HG03060 (cell line): ENCODE measurements around the gene MLLT6.

Experiments used
- ATAC-seq: cut with Tn5 transposase; IDR thresholded peaks from one replicate; pipeline ENCODE4 v1.9.1; 2021; ENCODE audit warnings: low read depth, moderate number of reproducible peaks; ENCODE audit not compliant: unreplicated experiment

MLLT6 gene

DNA sequence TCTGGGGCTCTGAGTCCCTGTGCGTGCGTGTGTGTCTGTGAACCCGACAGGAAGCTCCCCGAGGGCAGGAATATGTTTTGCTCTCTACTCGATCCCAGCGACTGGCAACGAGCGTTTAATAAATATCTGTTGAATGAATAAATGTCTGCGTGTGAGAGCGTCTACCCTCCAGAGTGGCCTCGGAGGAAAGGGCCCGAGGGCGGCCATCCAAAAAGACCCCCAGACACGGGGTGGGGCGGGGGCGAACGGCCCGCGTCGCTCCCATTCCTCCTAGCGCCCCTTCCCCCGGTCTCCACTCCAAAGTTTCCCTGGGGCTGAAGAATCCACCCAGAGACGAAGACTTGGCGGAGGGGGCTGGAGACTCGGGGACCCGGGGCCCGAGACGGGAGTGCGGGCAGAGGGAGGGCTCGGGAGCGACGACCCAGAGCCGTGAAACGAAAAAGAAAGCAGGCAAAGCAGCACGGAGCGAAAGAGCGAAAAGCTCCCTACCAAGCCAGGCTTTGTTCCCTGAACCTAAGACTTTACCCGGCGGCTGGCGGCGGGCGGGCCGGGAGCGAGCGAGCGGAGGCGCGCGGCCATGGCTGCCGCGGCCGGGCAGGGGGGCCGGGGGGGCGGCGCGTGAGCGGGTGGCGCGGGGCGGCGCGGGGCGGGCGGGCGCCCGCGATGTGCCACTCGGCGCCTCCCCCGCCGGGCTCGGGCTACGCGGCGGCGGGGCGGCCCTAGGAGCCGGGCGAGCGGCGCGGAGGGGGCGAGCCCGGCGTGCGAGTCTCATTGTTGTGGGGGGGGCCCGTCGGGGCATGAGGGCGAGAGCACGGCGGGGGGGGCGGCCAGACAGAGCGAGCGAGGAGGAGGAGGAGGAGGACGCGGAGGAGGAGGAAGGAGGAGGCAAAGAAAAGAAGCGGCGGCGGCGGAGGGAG lies at the start of gene MLLT6:
Gene MLLT6, plus strand, starts transcription at position 668 of the 917 bp plus-strand sequence. CDS start 360 bp downstream, outside the sequence.
- ATAC-seq: no peak

DNA sequence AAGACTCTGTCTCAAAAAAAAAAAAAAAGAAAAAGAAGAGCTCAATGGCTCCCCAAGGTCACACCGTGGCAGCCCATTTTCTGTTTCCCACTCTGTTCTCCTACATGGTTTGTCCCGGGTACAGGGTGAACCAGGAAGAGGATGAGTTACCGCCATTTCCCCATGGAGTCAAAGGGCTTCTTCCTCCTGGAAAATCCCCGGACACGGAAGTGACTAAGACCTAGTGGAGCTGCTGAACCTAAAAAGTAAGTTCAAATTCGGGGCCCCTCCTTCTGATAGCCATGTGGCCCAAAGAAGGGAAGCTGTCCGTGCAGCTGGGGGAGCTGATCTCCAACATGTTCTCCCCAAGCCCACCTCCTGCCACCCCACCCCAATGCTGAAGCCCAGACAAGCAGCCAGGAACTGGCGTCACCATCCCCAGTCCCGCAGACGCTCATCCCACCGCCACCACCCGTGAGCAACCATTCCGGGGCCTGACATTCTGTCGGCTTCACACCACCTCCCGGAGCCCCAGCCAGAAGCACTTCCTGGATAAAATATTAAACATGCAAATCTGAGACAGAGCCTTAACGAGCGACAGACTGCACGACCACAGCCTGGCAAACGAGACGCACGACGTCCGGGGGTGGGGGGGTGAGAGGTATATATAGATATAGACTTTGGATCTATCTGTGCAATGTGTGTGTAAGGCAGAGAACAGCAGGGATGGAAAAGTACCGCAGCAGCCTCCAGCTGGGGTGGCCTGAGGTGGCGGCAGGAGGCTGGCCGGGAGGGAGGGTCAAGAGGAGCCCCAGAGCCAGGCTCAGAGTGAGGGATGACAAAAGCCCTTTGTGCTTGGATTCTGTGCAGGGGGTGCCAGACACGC lies 47.9 kb upstream of the MLLT6 start:
- ATAC-seq: no peak

DNA sequence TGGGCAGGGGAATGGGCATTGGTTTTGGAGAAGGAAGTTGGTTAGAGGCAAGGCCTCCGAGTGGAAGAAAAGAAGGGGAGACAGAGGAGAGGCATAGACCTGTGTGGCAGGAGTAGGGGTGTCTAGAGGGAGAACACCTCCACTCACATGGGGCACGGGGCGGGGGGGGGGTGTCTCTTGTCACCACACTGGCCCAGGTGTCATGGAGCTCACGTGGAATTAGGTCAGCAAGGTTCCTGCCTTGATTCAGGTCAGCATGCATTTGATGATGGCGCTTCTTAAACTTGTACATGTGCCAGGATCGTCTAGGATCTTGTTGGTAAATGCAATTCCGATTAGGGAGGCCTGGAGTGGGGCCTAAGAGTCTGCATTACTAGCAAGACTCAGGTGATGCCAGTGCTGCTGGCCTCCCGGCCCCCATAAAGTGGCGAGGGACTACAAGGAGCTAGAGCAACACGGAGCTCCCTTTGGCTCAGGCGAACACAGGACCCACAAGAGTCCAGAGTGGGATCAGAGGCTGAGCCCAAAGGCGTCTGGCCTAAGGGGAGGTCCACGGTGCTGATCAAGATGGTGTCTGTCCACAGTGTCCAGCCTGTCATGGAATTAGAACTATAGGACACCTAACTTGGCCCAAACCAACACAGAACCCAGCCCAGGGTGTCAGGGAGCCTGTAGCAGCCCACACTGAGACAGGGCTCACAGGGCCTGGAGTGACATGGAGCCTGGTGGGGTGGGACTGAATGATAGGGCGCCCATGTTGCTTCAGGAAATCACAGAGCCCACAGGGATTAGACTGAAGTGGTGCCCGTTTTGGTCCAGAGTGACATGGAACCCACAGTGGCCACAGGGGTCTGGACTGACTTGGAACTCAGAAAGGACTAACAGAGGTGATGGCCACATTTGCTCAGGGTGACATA lies 47.0 kb upstream of the MLLT6 start:
- no peak for ATAC-seq

- ATAC-seq: no peak
Observed at GRCh38 chr17:38658741-38659345, 46.2 kb upstream of the MLLT6 start.

GRCh38 chr17:38659415-38659814 lies 45.7 kb upstream of the MLLT6 start:
- ATAC-seq: no peak

DNA sequence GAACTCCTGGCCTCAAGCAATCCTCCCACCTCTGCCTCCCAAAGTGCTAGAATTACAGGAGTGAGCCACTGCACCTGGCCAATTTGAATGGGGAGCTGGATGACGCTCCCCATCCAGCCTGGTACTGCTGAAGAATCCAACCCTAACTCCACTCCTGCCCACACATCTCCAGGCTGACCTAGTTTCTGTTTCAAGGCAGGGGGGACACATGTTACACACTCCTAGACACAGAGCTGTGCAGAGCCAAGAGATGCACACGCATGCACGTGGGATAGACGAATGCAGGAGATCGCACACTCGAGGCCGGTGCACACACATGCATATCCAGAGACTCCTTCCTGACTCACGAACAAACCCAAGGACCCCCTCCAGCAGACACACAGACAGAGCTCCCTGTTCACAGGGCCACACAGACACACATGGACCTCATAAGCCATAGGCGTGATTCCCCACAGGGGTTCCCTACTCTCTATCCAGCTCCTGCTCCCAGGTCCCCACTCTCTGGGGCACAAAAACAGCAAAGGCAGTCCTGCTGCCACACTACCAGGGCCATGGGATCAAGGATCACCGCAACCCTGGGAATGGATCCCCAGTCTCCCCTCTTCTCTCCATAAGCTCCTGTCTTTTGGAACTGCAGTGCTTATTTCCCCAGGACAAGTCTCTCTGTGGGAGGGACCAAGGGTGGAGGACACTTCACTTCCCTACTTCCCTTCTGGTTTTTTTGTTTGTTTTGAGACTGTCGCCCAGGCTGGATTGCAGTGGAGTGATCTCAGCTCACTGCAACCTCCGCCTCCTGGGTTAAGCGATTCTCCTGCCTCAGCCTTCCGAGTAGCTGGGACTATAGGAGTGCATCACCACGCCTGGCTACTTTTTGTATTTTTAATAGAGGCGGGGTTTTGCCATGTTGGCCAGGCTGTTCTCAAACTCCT lies 44.7 kb upstream of the MLLT6 start:
- no peak for ATAC-seq

GRCh38 chr17:38663125-38663751 lies 41.8 kb upstream of the MLLT6 start:
- no peak for ATAC-seq

- ATAC-seq: no peak
Observed at GRCh38 chr17:38663964-38664644, 41.0 kb upstream of the MLLT6 start.

GRCh38 chr17:38667099-38667786 lies 37.8 kb upstream of the MLLT6 start:
- no peak for ATAC-seq

DNA sequence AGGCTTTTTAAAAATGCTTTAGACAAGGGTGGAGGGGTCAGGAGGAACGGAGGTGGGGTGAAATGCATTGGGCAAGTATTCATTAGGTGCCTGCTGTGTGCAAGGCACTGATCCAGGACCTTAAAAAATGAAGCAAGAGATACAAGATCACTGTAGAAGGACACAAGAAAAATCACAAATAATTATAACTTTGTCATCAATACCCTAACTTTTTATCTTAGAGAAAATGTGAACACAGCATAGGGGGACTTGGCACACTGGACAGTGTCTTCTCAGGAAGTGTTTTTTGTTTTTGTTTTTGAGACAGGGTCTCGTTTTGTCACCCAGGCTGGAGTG lies 37.3 kb upstream of the MLLT6 start:
- ATAC-seq: no peak

GRCh38 chr17:38669520-38669919 lies 35.6 kb upstream of the MLLT6 start:
- ATAC-seq: no peak

- no peak for ATAC-seq
Observed at GRCh38 chr17:38671939-38672720, 32.9 kb upstream of the MLLT6 start.

- ATAC-seq: no peak
Observed at GRCh38 chr17:38672788-38673706, 32.0 kb upstream of the MLLT6 start.

GRCh38 chr17:38673707-38674013 lies 31.4 kb upstream of the MLLT6 start:
- no peak for ATAC-seq

DNA sequence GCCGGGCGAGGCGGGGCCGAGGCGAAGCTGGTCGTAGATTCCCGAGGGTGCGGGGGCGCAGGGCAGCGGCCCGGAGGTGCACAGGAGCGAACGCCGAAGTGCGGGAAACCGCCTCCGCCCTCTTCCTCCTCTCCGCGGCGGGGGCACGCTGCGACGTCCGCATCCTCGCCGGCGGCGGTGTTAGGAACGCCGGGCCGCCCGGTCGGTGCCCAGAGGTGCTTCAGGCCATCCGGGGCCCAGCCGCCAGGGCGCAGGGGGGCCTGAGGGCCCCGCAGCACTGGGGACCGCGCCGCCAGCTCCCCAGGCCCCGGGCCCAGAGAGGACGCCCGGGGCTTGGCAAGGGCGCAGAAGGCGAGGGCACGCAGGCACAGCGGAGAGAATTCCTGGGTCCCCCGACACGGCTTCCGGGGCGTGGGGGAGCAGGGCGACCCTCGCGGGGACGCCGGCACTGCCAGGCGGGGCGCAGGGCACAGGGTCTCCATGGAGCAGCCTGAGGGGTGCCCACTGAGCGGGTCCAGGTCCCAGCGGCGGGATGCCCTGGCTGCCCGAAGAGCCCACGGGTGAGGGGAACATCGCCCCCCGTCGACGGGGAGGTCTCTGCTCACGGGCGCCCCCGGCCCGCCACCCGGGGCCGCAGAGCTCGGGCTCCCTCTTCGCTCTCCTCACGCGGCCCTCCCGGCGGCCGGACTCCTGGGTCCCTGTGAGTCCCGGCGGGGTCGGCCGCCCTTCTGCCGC lies 30.9 kb upstream of the MLLT6 start:
- ATAC-seq: no peak
